AG04449 (cell line): ENCODE results near the gene ANTXR1.

Experiments used
- CTCF ChIA-PET: fragments of 350-600 bp; formaldehyde crosslinking; extraction: SDS; loops from one replicate; lab custom pipeline; 2021; ENCODE audit warnings: antibody characterized with exemption; lab: Yijun Ruan, JAX
- POLR2A ChIA-PET: fragments of 400-600, 350-600 bp; formaldehyde crosslinking; extraction: SDS; loops from one replicate; lab custom pipeline; 2020; ENCODE audit warnings: antibody characterized with exemption, inconsistent platforms; lab: Yijun Ruan, JAX
- DNase-seq: peaks from one replicate; pipeline ENCODE4 v3.0.0-alpha.2; 2010; ENCODE audit warnings: low read depth, low spot score
- H3K4me3 ChIP-seq: 2 replicates; pipeline ENCODE4 v1.5.1; 2011; ENCODE audit warnings: low read depth, mild to moderate bottlenecking, control low read depth, low read length
- TF ChIP-seq, protein P1 (sequence below): IDR thresholded peaks from one replicate; pipeline ENCODE4 v1.5.1; 2011; ENCODE audit warnings: mild to moderate bottlenecking, moderate library complexity, low read length, control low read depth, inconsistent platforms; ENCODE audit not compliant: insufficient read depth; ENCODE audit errors: missing control alignments

Gene ANTXR1

DNA sequence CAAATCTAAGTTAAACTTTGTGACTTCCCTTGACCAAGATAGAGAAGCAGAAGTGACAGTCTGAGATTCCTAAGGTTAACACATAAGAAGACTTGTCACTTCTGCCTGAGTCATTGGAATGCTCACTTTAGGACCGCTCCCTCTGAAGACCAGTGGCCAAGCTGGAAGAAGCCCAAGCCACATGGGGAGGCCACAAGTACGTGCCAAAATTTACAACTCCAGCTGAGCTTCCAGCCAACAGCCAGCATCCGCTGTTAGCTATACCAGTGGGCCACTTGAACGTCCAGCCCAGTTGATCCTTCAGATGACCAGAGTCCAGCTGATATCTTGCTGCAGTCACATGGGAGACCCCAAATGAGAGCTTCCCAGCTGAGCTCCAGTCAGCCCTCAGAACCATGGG lies 18.1 kb upstream of the ANTXR1 start:
- no peak overlapping the region for H3K4me3 ChIP-seq
- ChIA-PET CTCF (interaction anchor here (1.4 to 3.6 kb wide), 3 partner anchors 18 to 50 kb away, joined by 3 to 14 read pairs (median 8); partner anchors contain the start of genes ANTXR1 and GKN1), POLR2A (no interaction called here)
- TF ChIP-seq, protein P1, sequence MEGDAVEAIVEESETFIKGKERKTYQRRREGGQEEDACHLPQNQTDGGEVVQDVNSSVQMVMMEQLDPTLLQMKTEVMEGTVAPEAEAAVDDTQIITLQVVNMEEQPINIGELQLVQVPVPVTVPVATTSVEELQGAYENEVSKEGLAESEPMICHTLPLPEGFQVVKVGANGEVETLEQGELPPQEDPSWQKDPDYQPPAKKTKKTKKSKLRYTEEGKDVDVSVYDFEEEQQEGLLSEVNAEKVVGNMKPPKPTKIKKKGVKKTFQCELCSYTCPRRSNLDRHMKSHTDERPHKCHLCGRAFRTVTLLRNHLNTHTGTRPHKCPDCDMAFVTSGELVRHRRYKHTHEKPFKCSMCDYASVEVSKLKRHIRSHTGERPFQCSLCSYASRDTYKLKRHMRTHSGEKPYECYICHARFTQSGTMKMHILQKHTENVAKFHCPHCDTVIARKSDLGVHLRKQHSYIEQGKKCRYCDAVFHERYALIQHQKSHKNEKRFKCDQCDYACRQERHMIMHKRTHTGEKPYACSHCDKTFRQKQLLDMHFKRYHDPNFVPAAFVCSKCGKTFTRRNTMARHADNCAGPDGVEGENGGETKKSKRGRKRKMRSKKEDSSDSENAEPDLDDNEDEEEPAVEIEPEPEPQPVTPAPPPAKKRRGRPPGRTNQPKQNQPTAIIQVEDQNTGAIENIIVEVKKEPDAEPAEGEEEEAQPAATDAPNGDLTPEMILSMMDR, result no peak
- no peak for DNase-seq

DNA sequence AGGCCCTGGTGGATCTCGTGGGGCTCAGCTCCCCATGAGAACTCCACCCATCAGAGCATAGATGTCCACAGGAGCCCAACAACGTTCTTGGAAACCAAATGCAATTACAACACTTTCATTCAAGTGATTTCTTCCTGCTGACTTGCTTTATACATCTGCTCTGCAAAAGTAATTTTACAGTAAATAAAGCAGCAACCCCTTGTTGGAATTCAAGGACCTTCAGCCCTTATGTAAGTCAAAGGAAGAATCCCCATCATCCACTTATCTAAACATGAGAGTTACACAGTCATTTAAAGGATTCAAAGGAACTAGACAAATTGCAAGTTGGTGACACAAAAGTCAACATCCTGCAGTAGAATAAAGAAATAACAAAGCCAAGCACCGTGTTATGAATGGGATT lies 17.1 kb upstream of the ANTXR1 start:
- no peak for DNase-seq
- TF ChIP-seq, protein P1, result no peak

DNA sequence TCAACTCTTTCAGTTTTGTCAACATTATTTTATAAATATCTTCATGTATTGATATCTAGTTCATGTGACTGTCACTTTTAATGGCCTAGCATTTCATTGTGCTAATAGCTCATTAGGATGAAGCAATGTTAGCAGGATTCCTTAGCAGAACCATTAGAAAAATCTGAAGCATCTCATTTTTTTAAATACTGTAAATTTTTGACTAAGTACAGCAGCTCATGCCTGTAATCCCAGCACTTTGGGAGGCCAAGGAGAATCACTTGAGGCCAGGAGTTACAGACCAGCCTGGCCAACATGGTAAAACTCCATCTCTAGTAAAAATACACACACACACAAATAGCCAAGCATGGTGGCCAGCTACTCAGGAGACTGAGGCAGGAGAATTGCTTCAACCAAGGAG lies 15.6 kb upstream of the ANTXR1 start:
- DNase-seq, result no peak
- no peak overlapping the region for H3K4me3 ChIP-seq
- TF ChIP-seq, protein P1, result no peak
- POLR2A ChIA-PET, result no interaction called here
- CTCF ChIA-PET, result interaction anchor here (0.7 kb wide), 1 partner anchor 184 kb away, joined by 3 read pairs; no protein-coding TSS in a partner anchor

More for the DNA sequence above, 17.1 kb upstream of the ANTXR1 start:
- ChIA-PET POLR2A (no interaction called here), CTCF (interaction anchor here (0.9 to 3.6 kb wide), 5 partner anchors 20 to 311 kb away, joined by 3 to 14 read pairs (median 4); partner anchors contain the start of gene GKN1)
- no peak overlapping the region for H3K4me3 ChIP-seq

DNA sequence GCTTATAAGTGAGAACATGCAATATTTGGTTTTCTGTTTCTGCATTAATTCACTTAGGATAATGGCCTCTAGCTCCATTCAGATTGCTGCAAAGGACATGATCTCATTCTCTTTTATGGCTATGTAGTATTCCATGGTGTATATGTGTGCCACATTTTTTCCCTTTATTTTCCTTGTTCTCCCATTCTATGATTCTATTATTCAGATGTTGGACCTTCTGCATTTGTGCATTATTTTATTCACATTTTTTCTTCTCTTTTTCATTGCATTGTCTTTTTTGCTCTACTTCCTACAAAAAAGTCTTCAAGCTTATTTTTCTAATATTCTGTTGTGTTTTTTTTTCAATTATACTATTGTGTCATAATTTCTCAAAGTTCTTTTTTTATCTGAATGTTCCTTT lies 11.1 kb upstream of the ANTXR1 start:
- POLR2A ChIA-PET, result no interaction called here
- no peak overlapping the region for H3K4me3 ChIP-seq
- CTCF ChIA-PET, result interaction anchor here (1.9 to 3.1 kb wide), 3 partner anchors 9 to 59 kb away, joined by 6 to 21 read pairs (median 9); partner anchors contain the start of gene ANTXR1
- TF ChIP-seq, protein P1, result no peak
- no peak for DNase-seq

DNA sequence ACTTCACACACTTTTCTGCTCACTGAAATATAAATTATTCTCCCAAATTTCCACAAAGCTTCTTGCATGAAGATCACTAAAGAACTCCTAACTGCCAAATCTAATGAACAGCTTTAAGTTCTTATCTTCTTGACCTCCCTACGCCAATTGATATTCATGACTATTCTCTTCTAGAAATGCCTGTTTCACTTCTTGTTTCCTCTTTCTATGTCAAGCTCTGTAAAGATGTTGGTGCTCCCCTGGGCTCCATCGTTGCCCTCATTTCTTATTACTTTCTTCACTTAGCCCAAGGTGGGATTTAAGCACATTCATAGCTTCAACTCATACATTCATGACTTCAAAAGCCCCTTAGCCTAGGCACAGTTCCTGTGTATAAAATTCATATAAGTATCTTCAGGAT lies 9.2 kb upstream of the ANTXR1 start:
- ChIA-PET CTCF (interaction anchor here (1.4 to 3.1 kb wide), 3 partner anchors 9 to 304 kb away, joined by 4 to 21 read pairs (median 6); partner anchors contain the start of gene ANTXR1), POLR2A (interaction anchor here (1.2 kb wide), 1 partner anchor 11 kb away, joined by 6 read pairs; no protein-coding TSS in a partner anchor)
- TF ChIP-seq, protein P1, result no peak
- no peak overlapping the region for H3K4me3 ChIP-seq
- no peak for DNase-seq

DNA sequence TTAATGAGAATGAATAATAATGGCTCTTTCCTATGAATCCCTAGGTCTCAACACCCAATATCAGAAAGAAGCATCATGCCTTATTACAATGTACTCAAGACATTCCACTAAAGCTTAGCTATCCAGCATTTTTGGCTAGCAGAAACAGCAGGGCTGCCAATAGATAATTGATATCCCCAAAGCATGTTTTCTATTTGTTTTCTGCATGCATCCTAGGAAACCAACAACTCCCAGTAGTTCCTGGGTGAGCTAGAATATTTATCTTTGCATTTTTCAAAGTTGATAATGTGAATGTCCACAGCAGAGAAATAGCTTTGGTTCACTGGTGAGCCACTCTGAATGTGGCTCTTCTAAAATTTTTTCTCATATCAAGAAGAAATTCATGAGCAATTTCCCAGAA lies 5.8 kb upstream of the ANTXR1 start:
- TF ChIP-seq, protein P1, result no peak
- DNase-seq, result no peak
- ChIA-PET POLR2A (no interaction called here), CTCF (interaction anchor here (2.2 kb wide), 1 partner anchor 64 kb away, joined by 7 read pairs; no protein-coding TSS in a partner anchor)
- no peak overlapping the region for H3K4me3 ChIP-seq
